Measurements from ENCODE around the gene CPNE2. TPM values are rescaled to one million over a fixed set of nuclear protein-coding genes. Genes with fewer than 3 reads are reported as not detected.
A peak's percentile ranks its signal among the peaks of the same experiment; 100 is the strongest.

CPNE2 gene
- total and polyA plus RNA-seq, 12 donors: 9.6 to 43.6 (median 17.1) TPM

DNA sequence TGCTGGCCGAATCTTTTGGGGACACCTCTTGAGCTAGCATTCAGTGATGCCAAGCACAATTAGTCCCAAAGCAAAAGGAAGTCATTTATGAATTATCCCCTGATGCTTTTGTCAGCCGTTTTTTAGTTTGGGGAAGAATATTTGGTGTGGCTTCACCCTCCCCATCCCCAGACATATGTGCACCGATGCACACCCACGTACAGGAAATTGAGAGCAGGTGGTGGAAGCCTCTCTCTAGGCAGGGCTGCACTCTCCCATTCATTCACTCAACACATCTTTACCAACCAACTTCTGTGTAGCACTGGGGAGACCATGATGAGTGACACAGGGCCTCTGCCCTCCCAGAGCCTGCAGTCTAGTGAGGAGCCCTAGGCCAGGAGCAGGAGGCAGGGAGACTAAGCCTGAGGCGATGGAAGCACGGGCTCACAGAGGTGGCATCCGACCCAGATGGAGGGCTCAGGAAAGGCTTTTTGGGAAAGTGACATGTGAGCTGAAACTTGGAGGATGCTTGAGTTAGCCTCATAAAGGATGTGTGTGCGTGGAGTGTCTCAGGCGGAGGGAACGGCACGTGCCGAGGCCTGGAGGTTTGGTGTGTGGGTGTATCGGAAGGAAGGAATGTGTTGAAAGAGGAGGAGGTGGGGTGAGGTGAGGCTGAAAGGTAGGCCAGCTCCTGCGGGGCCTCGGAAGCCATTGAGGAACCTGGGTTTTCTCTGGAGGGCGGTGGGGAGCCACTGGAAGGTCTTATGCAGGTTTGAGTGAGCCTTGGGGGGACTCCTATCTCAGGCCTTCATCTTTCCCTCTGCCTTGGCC lies 49.6 kb downstream of the CPNE2 start:
- DNase-seq: no peak
- intact Hi-C loops (cut with DNase I): no loop called here
- H3K36me3 ChIP-seq (replicated peaks in 1 of 2): no peaks in the 10 kb centered on the region
- no peak for TF ChIP-seq POLR2A (IDR thresholded peaks at IDR 0.05)
- TF ChIP-seq, protein P1, sequence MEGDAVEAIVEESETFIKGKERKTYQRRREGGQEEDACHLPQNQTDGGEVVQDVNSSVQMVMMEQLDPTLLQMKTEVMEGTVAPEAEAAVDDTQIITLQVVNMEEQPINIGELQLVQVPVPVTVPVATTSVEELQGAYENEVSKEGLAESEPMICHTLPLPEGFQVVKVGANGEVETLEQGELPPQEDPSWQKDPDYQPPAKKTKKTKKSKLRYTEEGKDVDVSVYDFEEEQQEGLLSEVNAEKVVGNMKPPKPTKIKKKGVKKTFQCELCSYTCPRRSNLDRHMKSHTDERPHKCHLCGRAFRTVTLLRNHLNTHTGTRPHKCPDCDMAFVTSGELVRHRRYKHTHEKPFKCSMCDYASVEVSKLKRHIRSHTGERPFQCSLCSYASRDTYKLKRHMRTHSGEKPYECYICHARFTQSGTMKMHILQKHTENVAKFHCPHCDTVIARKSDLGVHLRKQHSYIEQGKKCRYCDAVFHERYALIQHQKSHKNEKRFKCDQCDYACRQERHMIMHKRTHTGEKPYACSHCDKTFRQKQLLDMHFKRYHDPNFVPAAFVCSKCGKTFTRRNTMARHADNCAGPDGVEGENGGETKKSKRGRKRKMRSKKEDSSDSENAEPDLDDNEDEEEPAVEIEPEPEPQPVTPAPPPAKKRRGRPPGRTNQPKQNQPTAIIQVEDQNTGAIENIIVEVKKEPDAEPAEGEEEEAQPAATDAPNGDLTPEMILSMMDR (IDR thresholded peaks at IDR 0.05): no peak
- H3K9me3 ChIP-seq (replicated peaks in 1 of 3): no peaks in the 10 kb centered on the region
- WGBS, 4 donors: 70 to 90% (median 80%) methylated on average over 15 to 16 of the region's 16 CpGs
- no peak overlapping the region for H3K27ac ChIP-seq
- peaks cover 0 to 31% of the 10 kb centered on the region in 2 donors for H3K4me1 ChIP-seq (replicated peaks in 1 of 2)
- no peak overlapping the region for H3K4me3 ChIP-seq
- H3K27me3 ChIP-seq: no peaks in the 10 kb centered on the region

DNA sequence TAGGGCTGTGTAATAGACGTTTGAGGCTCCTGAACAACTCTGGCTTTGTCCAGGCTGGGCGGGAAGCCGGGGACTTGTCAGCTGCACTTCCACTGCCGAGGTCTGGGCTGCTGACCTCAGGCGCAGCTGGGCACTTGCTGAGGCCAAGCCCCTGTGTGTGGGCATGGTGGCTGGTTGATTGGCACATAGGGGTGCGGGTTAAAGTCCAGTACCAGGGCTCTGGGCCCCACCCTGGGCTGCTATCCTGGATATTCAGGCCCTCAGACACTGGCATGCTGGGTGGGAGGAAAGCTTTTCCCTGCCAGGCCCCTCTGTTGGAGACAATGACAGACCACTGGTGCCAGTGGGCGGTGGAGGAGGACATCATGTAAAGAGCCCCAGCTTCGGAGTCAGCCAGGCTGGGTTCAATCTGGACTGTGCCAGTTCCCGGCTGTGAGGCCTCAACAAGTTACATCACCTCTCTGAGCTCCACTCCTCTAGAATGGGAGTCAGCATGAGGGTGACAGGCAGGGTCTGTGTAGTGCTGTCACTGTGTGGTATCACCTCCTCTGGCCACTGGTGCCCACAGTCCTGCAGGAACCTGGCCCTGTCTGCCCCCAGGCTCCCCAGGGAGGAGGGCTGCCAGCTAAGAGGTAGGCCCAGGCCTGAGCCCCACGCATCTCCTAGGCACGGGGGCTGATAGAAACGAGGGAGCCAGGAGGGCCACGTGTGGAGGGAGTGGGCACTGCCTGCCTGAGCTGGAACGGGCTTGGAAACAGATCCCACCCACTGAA lies 51.0 kb downstream of the CPNE2 start:
- intact Hi-C loops (cut with DNase I): no loop called here
- DNase-seq: no peak
- H3K27me3 ChIP-seq: no peaks in the 10 kb centered on the region
- peaks cover 0 to 44% of the 10 kb centered on the region in 2 donors for H3K4me1 ChIP-seq (replicated peaks in 1 of 2)
- 73 to 86% (median 83%) methylated on average over 6 to 14 of the region's 14 CpGs for WGBS, 4 donors
- H3K36me3 ChIP-seq (replicated peaks in 1 of 2): no peaks in the 10 kb centered on the region
- no peak for TF ChIP-seq POLR2A (IDR thresholded peaks at IDR 0.05)
- TF ChIP-seq, protein P1 (IDR thresholded peaks at IDR 0.05): no peak
- peak overlapping the region in 1 of 5 donors; percentile 40 for H3K27ac ChIP-seq
- no peak overlapping the region for H3K4me3 ChIP-seq
- no peaks in the 10 kb centered on the region for H3K9me3 ChIP-seq (replicated peaks in 1 of 3)

DNA sequence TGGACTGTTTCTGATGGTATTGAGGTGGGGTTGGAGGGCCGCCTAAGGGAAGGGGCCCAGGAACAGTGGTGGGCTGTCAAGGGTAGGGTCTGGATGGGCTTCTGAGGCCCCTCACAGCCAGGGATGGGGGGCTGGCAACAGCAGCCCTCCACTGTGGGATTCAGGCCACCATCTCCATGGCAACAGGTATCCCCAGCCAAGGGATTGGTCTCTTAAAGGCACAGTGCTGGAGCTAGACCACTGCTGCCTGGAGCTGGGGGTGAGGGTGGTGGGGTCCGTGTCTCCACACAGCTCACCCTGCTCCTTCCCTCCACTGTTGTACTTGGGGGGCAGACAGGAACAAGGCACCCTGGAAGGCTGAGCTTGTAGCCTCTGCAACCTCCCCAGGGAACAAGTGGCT lies 51.6 kb downstream of the CPNE2 start:
- 89 to 100% (median 98%) methylated on average over 1 to 2 of the region's 2 CpGs for whole genome bisulfite sequencing, 4 donors
- Histone ChIP-seq H3K36me3 (replicated peaks in 1 of 2) (no peaks in the 10 kb centered on the region), H3K4me3 (no peak overlapping the region), H3K9me3 (replicated peaks in 1 of 3) (no peaks in the 10 kb centered on the region), H3K27ac (peak overlapping the region in 1 of 5 donors; percentile 40), H3K27me3 (no peaks in the 10 kb centered on the region), H3K4me1 (replicated peaks in 1 of 2) (peaks cover 0 to 45% of the 10 kb centered on the region in 2 donors)
- TF ChIP-seq POLR2A (IDR thresholded peaks at IDR 0.05): no peak
- TF ChIP-seq, protein P1 (IDR thresholded peaks at IDR 0.05): no peak
- no peak for DNase-seq
- intact Hi-C loops (cut with DNase I): no loop called here
